ENCODE results near the gene TM9SF4.

- TF ChIP-seq POLR2A (IDR thresholded peaks at IDR 0.05; ENCODE audit: low read depth) = no peak
- TF ChIP-seq POLR2AphosphoS5 (IDR thresholded peaks at IDR 0.05) = no peak
Measured at GRCh38 chr20:32183947-32184635, 74.6 kb downstream of the TM9SF4 start.

Data from esophagus muscularis mucosa (tissue), 2 donors.